ENCODE measurements around the gene TMEM214. TPM values are rescaled to one million over a fixed set of nuclear protein-coding genes. Genes with fewer than 3 reads are reported as not detected.

TMEM214 gene
- total and polyA plus RNA-seq, 7 donors, result 29.4 to 50.4 (median 35.8) TPM

- ATAC-seq, result peak; percentile 52 to 61 (median 60)
These were observed 6.6 kb upstream of the TMEM214 start for GRCh38 chr2:27025861-27026851.

GRCh38 chr2:27027211-27027651, 5.5 kb upstream of the TMEM214 start:
- TF ChIP-seq CTCF (IDR thresholded peaks at IDR 0.05), result no peak
- Histone ChIP-seq H3K36me3 (ENCODE audit: insufficient read depth in 1 of 2, low read depth in 1 of 2) (peaks cover 0 to 73% of the 10 kb centered on the region in 2 donors), H3K27ac (peak overlapping the region; percentile 67), H3K4me1 (no peaks in the 10 kb centered on the region), H3K4me3 (no peak overlapping the region), H3K27me3 (ENCODE audit: insufficient read depth in 3 of 3, low read length in 2 of 3) (no peaks in the 10 kb centered on the region), H3K9me3 (no peaks in the 10 kb centered on the region)
- 41 to 63% (median 49%) methylated on average over 10 of the region's 10 CpGs for WGBS, 3 donors
- peak; percentile 65 to 89 (median 74) for ATAC-seq
- DNase-seq, result peak in 1 of 2 donors; percentile 60
- intact Hi-C loops (cut with DNase I), result no loop called here

More at GRCh38 chr2:27025861-27026851, 6.6 kb upstream of the TMEM214 start:
- peaks cover 0 to 77% of the 10 kb centered on the region in 2 donors for H3K36me3 ChIP-seq (ENCODE audit: insufficient read depth in 1 of 2, low read depth in 1 of 2)
- H3K27ac ChIP-seq, result peak overlapping the region; percentile 67
- intact Hi-C loops (cut with DNase I), result no loop called here
- H3K4me3 ChIP-seq, result no peak overlapping the region
- no peak for DNase-seq
- no peak for TF ChIP-seq CTCF (IDR thresholded peaks at IDR 0.05)
- no peaks in the 10 kb centered on the region for H3K27me3 ChIP-seq (ENCODE audit: insufficient read depth in 3 of 3, low read length in 2 of 3)
- H3K4me1 ChIP-seq, result no peaks in the 10 kb centered on the region
- 72 to 76% (median 74%) methylated on average over 24 of the region's 24 CpGs for WGBS, 3 donors
- no peaks in the 10 kb centered on the region for H3K9me3 ChIP-seq

GRCh38 chr2:27029051-27029450, 3.7 kb upstream of the TMEM214 start:
- Histone ChIP-seq H3K36me3 (ENCODE audit: insufficient read depth in 1 of 2, low read depth in 1 of 2) (peaks cover 0 to 55% of the 10 kb centered on the region in 2 donors), H3K4me1 (peaks cover 7% of the 10 kb centered on the region), H3K9me3 (no peaks in the 10 kb centered on the region), H3K27ac (no peak overlapping the region), H3K27me3 (ENCODE audit: insufficient read depth in 3 of 3, low read length in 2 of 3) (no peaks in the 10 kb centered on the region), H3K4me3 (no peak overlapping the region)
- DNase-seq (no peak), ATAC-seq (no peak)
- no peak for TF ChIP-seq CTCF (IDR thresholded peaks at IDR 0.05)
- intact Hi-C loops (cut with DNase I), result no loop called here
- 81 to 98% (median 86%) methylated on average over 2 of the region's 2 CpGs for WGBS, 3 donors

GRCh38 chr2:27033253-27033852, 588 bp downstream of the TMEM214 start:
- no peak for TF ChIP-seq CTCF (IDR thresholded peaks at IDR 0.05)
- WGBS, 3 donors, result 6 to 10% (median 7%) methylated on average over 11 of the region's 11 CpGs
- peak overlapping the region; percentile 79 for H3K4me3 ChIP-seq
- H3K36me3 ChIP-seq (ENCODE audit: insufficient read depth in 1 of 2, low read depth in 1 of 2), result peaks cover 10 to 52% of the 10 kb centered on the region in 2 donors
- H3K27me3 ChIP-seq (ENCODE audit: insufficient read depth in 3 of 3, low read length in 2 of 3), result no peaks in the 10 kb centered on the region
- ATAC-seq (peak in 3 of 4 donors; percentile 6 to 13 (median 11)), DNase-seq (peak in 1 of 2 donors; percentile 33)
- intact Hi-C loops (cut with DNase I), result no loop called here
- no peaks in the 10 kb centered on the region for H3K9me3 ChIP-seq
- H3K27ac ChIP-seq, result peak overlapping the region; percentile 88
- H3K4me1 ChIP-seq, result peaks cover 16% of the 10 kb centered on the region
